ENCODE measurements around the gene AGAP2. TPM values are rescaled to one million over a fixed set of nuclear protein-coding genes. Genes with fewer than 3 reads are reported as not detected.

AGAP2 gene
- total RNA-seq, 1 donor from 2014 or later, result 0.14 TPM

GRCh38 chr12:57674691-57675090 lies 63.9 kb downstream of the AGAP2 start:
- no peaks in the 10 kb centered on the region for H3K79me2 ChIP-seq (ENCODE audit: insufficient read depth, low read length)
- H3K9me3 ChIP-seq (ENCODE audit: insufficient read depth, low read depth, low read length), result no peaks in the 10 kb centered on the region
- no peaks in the 10 kb centered on the region for H3K36me3 ChIP-seq (ENCODE audit: insufficient read depth, low read length)
- H3K4me3 Mint-ChIP-seq (ENCODE audit: unreplicated experiment), result no peak overlapping the region
- H3K9me3 Mint-ChIP-seq (ENCODE audit: unreplicated experiment), result no peaks in the 10 kb centered on the region
- TF ChIP-seq EZH2 (IDR thresholded peaks at IDR 0.05; ENCODE audit: insufficient read depth, low read length), result no peak
- TF ChIP-seq, protein P1, sequence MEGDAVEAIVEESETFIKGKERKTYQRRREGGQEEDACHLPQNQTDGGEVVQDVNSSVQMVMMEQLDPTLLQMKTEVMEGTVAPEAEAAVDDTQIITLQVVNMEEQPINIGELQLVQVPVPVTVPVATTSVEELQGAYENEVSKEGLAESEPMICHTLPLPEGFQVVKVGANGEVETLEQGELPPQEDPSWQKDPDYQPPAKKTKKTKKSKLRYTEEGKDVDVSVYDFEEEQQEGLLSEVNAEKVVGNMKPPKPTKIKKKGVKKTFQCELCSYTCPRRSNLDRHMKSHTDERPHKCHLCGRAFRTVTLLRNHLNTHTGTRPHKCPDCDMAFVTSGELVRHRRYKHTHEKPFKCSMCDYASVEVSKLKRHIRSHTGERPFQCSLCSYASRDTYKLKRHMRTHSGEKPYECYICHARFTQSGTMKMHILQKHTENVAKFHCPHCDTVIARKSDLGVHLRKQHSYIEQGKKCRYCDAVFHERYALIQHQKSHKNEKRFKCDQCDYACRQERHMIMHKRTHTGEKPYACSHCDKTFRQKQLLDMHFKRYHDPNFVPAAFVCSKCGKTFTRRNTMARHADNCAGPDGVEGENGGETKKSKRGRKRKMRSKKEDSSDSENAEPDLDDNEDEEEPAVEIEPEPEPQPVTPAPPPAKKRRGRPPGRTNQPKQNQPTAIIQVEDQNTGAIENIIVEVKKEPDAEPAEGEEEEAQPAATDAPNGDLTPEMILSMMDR (IDR thresholded peaks at IDR 0.05; ENCODE audit: insufficient read depth, low read depth, low read length), result no peak
- no peaks in the 10 kb centered on the region for H4K20me1 ChIP-seq (ENCODE audit: insufficient read depth, low read length)
- no peak overlapping the region for H3K27ac Mint-ChIP-seq (ENCODE audit: unreplicated experiment)
- peaks cover 10% of the 10 kb centered on the region for H3K27me3 Mint-ChIP-seq (ENCODE audit: low read depth, unreplicated experiment)
- H3K4me3 ChIP-seq (ENCODE audit: insufficient read depth, low read depth, low read length), result no peak overlapping the region
- no peak overlapping the region for H3K4me2 ChIP-seq (ENCODE audit: low read length)
- no peak for FAIRE-seq
- H3K9ac ChIP-seq (ENCODE audit: low read length), result no peak overlapping the region
- H2AFZ ChIP-seq (ENCODE audit: low read depth, low read length), result no peak overlapping the region
- no peaks in the 10 kb centered on the region for H3K4me1 ChIP-seq (ENCODE audit: insufficient read depth, low read length)
- H3K36me3 Mint-ChIP-seq (ENCODE audit: low read depth, unreplicated experiment), result no peaks in the 10 kb centered on the region
- H3K4me1 Mint-ChIP-seq (ENCODE audit: low read depth, unreplicated experiment), result no peaks in the 10 kb centered on the region
- no peak for DNase-seq (ENCODE audit: low read depth)
- no peak overlapping the region for H3K27ac ChIP-seq (ENCODE audit: low read depth, low read length)
- peaks cover 4% of the 10 kb centered on the region for H3K27me3 ChIP-seq (ENCODE audit: insufficient read depth, low read length)

Small RNA genes lying within 50 kb of the gene (microRNA-seq; reads per million reads assigned to microRNA genes)
- not detected for gene MIR6759

Other genes with a start within 250 kb of the AGAP2 start
- gene DDIT3, start 218.2 kb downstream of the AGAP2 start, total RNA-seq, result 42.6 and 45.1 TPM in 2 replicates
- 55.3 and 58.5 TPM in 2 replicates for gene MBD6, start 215.9 kb downstream of the AGAP2 start, total RNA-seq
- gene DCTN2, start 191.6 kb downstream of the AGAP2 start, total RNA-seq, result 94.5 and 107 TPM in 2 replicates
- gene KIF5A, start 188.7 kb downstream of the AGAP2 start, total RNA-seq, result 7.2 and 8.6 TPM in 2 replicates
- gene PIP4K2C, start 147.6 kb downstream of the AGAP2 start, total RNA-seq, result 43.3 and 43.6 TPM in 2 replicates
- 18.3 and 20.8 TPM in 2 replicates for gene DTX3, start 133.9 kb downstream of the AGAP2 start, total RNA-seq
- gene ARHGEF25, start 127.3 kb downstream of the AGAP2 start, total RNA-seq, result 16.8 and 24.5 TPM in 2 replicates
- gene B4GALNT1, start 105.5 kb downstream of the AGAP2 start, total RNA-seq, result 2.5 and 2.6 TPM in 2 replicates
- 194 and 215 TPM in 2 replicates for gene OS9, start 44.6 kb downstream of the AGAP2 start, total RNA-seq
- 18.6 and 22.9 TPM in 2 replicates for gene TSPAN31, start 6.3 kb upstream of the AGAP2 start, total RNA-seq
- gene CDK4, start 13.6 kb upstream of the AGAP2 start, total RNA-seq, result 113 and 133 TPM in 2 replicates
- 11.3 and 13.0 TPM in 2 replicates for gene MARCHF9, start 16.4 kb upstream of the AGAP2 start, total RNA-seq
- gene CYP27B1, start 28.3 kb upstream of the AGAP2 start, total RNA-seq, result 1.5 TPM in 2 replicates
- gene METTL1, start 33.4 kb upstream of the AGAP2 start, total RNA-seq, result 21.1 and 25.7 TPM in 2 replicates
- 8.1 and 11.6 TPM in 2 replicates for gene EEF1AKMT3, start 33.9 kb upstream of the AGAP2 start, total RNA-seq
- 26.6 and 30.0 TPM in 2 replicates for gene TSFM, start 44.0 kb upstream of the AGAP2 start, total RNA-seq
- 2.5 and 3.2 TPM in 2 replicates for gene AVIL, start 80.0 kb upstream of the AGAP2 start, total RNA-seq
- gene CTDSP2, start 108.0 kb upstream of the AGAP2 start, total RNA-seq, result 87.1 and 91.9 TPM in 2 replicates
- gene ATP23, start 202.8 kb upstream of the AGAP2 start, total RNA-seq, result 3.2 and 3.4 TPM in 2 replicates